ENCODE data around the gene RAB1A. TPM values are rescaled to one million over a fixed set of nuclear protein-coding genes. Genes with fewer than 3 reads are reported as not detected.
"Not testable (repeated sequence)": the region's sequence is repeated elsewhere in the genome, so short reads cannot be mapped to it uniquely, and the experiment has no call there.

The RAB1A gene
- polyA plus RNA-seq, 1 donor, result 118 TPM

- DNase-seq (ENCODE audit: low read depth), result no peak
Observed at GRCh38 chr2:65136253-65136652, 6.3 kb upstream of the RAB1A start.

GRCh38 chr2:65134158-65134557 lies 4.3 kb upstream of the RAB1A start:
- DNase-seq (ENCODE audit: low read depth), result no peak

GRCh38 chr2:65133626-65134025 lies 3.7 kb upstream of the RAB1A start:
- DNase-seq (ENCODE audit: low read depth), result no peak

- not testable (repeated sequence) for DNase-seq (ENCODE audit: low read depth)
Observed at GRCh38 chr2:65132930-65133329, 3.0 kb upstream of the RAB1A start.

GRCh38 chr2:65130664-65131175 lies 814 bp upstream of the RAB1A start:
- DNase-seq (ENCODE audit: low read depth), result no peak

GRCh38 chr2:65129286-65129825 lies 550 bp downstream of the RAB1A start:
- no peak for DNase-seq (ENCODE audit: low read depth)

GRCh38 chr2:65128297-65129190 lies 1.4 kb downstream of the RAB1A start:
- DNase-seq (ENCODE audit: low read depth), result no peak

- not testable (repeated sequence) for DNase-seq (ENCODE audit: low read depth)
Observed at GRCh38 chr2:65125457-65125856, 4.4 kb downstream of the RAB1A start.

- DNase-seq (ENCODE audit: low read depth), result no peak
Observed at GRCh38 chr2:65122313-65122712, 7.6 kb downstream of the RAB1A start.

- DNase-seq (ENCODE audit: low read depth), result no peak
Observed at GRCh38 chr2:65120990-65121693, 8.8 kb downstream of the RAB1A start.

GRCh38 chr2:65116645-65117044 lies 13.3 kb downstream of the RAB1A start:
- no peak for DNase-seq (ENCODE audit: low read depth)

GRCh38 chr2:65114921-65115320 lies 15.0 kb downstream of the RAB1A start:
- no peak for DNase-seq (ENCODE audit: low read depth)

- DNase-seq (ENCODE audit: low read depth), result no peak
Observed at GRCh38 chr2:65113816-65114215, 16.1 kb downstream of the RAB1A start.

- no peak for DNase-seq (ENCODE audit: low read depth)
Observed at GRCh38 chr2:65113229-65113628, 16.7 kb downstream of the RAB1A start.

GRCh38 chr2:65112633-65113032 lies 17.3 kb downstream of the RAB1A start:
- no peak for DNase-seq (ENCODE audit: low read depth)

- DNase-seq (ENCODE audit: low read depth), result no peak
Observed at GRCh38 chr2:65108780-65109179, 21.1 kb downstream of the RAB1A start.

- DNase-seq (ENCODE audit: low read depth), result no peak
Observed at GRCh38 chr2:65107530-65107929, 22.4 kb downstream of the RAB1A start.

GRCh38 chr2:65103013-65103715 lies 26.7 kb downstream of the RAB1A start:
- no peak for DNase-seq (ENCODE audit: low read depth)

GRCh38 chr2:65101071-65101470 lies 28.8 kb downstream of the RAB1A start:
- no peak for DNase-seq (ENCODE audit: low read depth)

- no peak for DNase-seq (ENCODE audit: low read depth)
Observed at GRCh38 chr2:65098741-65099140, 31.2 kb downstream of the RAB1A start.

- DNase-seq (ENCODE audit: low read depth), result no peak
Observed at GRCh38 chr2:65097844-65098243, 32.1 kb downstream of the RAB1A start.

GRCh38 chr2:65096948-65097347 lies 33.0 kb downstream of the RAB1A start:
- DNase-seq (ENCODE audit: low read depth), result no peak
